MM.1S (cell line): ENCODE measurements around the gene CAGE1.

Experiments used
- CTCF ChIP-seq: fragments of 300-600 bp; sonication (generic); IDR thresholded peaks from 2 replicates; pipeline ENCODE4 v1.5.1; 2016; ENCODE audit warnings: antibody characterized with exemption, low read length, mixed read lengths
- EZH2phosphoT487 ChIP-seq: fragments of 300-600 bp; sonication (generic); IDR thresholded peaks from 2 replicates; pipeline ENCODE4 v1.6.1; 2018; ENCODE audit warnings: antibody characterized with exemption, low read length

DNA sequence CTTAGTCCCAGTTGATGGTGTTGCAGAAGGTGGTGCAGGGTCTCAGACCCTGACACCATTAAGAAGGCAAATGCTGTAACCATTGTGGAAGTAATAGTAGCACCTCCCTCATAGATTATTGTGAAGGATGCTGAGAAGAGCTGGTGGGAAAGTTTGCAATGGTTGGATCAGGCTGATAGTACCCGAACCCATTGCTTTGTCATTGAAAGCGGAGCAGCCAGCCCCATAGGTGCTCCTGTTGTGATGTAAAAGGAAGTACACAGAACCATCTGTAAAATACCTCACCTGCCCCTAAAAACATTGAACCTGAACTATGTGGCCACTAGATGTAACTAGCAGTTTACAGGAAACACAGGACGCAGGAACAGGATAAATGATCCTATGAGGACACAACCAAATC is 31.5 kb upstream of the CAGE1 start:
- TF ChIP-seq CTCF (no peak), EZH2phosphoT487 (no peak)
